Stimulated activated CD8-positive, alpha-beta memory T cell treated with anti-CD3 and anti-CD28 coated beads, Interleukin-12 subunit alpha, Interleukin-12 subunit beta, amount 100 ng/mL, for 24 hours (primary cell): ENCODE measurements around the gene TRPC4.

Source experiments
- DNase-seq: peaks from one replicate; pipeline ENCODE4 v3.0.0-alpha.2; 2020; ENCODE audit errors: extremely low read depth

The TRPC4 gene

GRCh38 chr13:37869756-37870488 lies at the start of gene TRPC4:
TRPC4 (minus strand) TSS chr13:37869772; CDS start chr13:37783333, 86,439 bp downstream.
- DNase-seq, result no peak

GRCh38 chr13:37918751-37919150 lies 49.2 kb upstream of the TRPC4 start:
- no peak for DNase-seq

- no peak for DNase-seq
Measured at GRCh38 chr13:37918116-37918714, 48.6 kb upstream of the TRPC4 start.

- no peak for DNase-seq
Measured at GRCh38 chr13:37914781-37915391, 45.3 kb upstream of the TRPC4 start.

GRCh38 chr13:37910790-37911189 lies 41.2 kb upstream of the TRPC4 start:
- no peak for DNase-seq

GRCh38 chr13:37906880-37907279 lies 37.3 kb upstream of the TRPC4 start:
- no peak for DNase-seq

GRCh38 chr13:37905736-37906135 lies 36.2 kb upstream of the TRPC4 start:
- no peak for DNase-seq

- DNase-seq, result no peak
Measured at GRCh38 chr13:37899753-37900152, 30.2 kb upstream of the TRPC4 start.

- DNase-seq, result no peak
Measured at GRCh38 chr13:37893321-37893720, 23.7 kb upstream of the TRPC4 start.

GRCh38 chr13:37889820-37890219 lies 20.2 kb upstream of the TRPC4 start:
- no peak for DNase-seq

- DNase-seq, result no peak
Measured at GRCh38 chr13:37889102-37889501, 19.5 kb upstream of the TRPC4 start.

- no peak for DNase-seq
Measured at GRCh38 chr13:37886879-37887278, 17.3 kb upstream of the TRPC4 start.

GRCh38 chr13:37884674-37885073 lies 15.1 kb upstream of the TRPC4 start:
- no peak for DNase-seq

GRCh38 chr13:37884026-37884425 lies 14.5 kb upstream of the TRPC4 start:
- DNase-seq, result no peak

GRCh38 chr13:37878921-37879320 lies 9.3 kb upstream of the TRPC4 start:
- no peak for DNase-seq

GRCh38 chr13:37878496-37878895 lies 8.9 kb upstream of the TRPC4 start:
- DNase-seq, result no peak

- DNase-seq, result no peak
Measured at GRCh38 chr13:37870895-37871550, 1.5 kb upstream of the TRPC4 start.

GRCh38 chr13:37870489-37870845 lies 895 bp upstream of the TRPC4 start:
- DNase-seq, result no peak

- no peak for DNase-seq
Measured at GRCh38 chr13:37869506-37869755, 141 bp downstream of the TRPC4 start.

- DNase-seq, result no peak
Measured at GRCh38 chr13:37868691-37869505, 674 bp downstream of the TRPC4 start.

- no peak for DNase-seq
Measured at GRCh38 chr13:37863708-37864107, 5.9 kb downstream of the TRPC4 start.

- DNase-seq, result no peak
Measured at GRCh38 chr13:37835392-37835791, 34.2 kb downstream of the TRPC4 start.
